Measurements from ENCODE around the gene IPPK. TPM values are rescaled to one million over a fixed set of nuclear protein-coding genes. Genes with fewer than 3 reads are reported as not detected.

The IPPK gene
- total RNA-seq, 1 experiment from 2014 or later, result 15.4 TPM

DNA sequence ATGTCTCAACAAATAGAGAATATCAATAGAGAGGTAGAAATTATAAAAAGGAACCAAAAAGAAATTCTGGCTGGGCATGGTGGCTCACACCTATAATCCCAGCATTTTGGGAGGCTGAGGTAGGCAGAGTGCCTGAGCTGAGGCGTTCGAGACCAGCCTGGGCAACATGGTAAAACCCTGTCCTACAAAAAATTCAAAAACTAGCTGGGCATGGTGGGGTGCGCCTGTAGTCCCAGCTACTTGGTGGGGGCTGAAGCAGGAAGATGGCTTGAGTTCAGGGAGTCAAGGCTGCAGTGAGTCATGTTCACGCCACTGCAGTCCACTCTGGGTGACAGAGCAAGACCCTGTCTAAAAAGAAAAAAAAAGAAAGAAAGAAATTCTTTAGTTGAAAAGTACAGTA is 24.9 kb downstream of the IPPK start:
- ChIA-PET CTCF (no interaction called here), POLR2A (no interaction called here), RAD21 (ENCODE audit: low non-redundant PET in 1 of 2, low total read pairs in 2 of 2, uncharacterized antibody in 2 of 2, unreplicated experiment in 2 of 2) (no interaction called here)
- Histone ChIP-seq H3K9me2 (ENCODE audit: insufficient read depth) (no peaks in the 10 kb centered on the region), H2AFZ (ENCODE audit: low read depth, low read length, poor library complexity, severe bottlenecking) (no peak overlapping the region), H3K27me3 (ENCODE audit: insufficient read depth, low read length) (no peaks in the 10 kb centered on the region), H3K79me2 (ENCODE audit: insufficient read depth, low read length) (0 out of 2 replicates have a peak, but pooled peaks cover 6% of the 10 kb centered on the region), H3K27ac (ENCODE audit: low read depth, low read length) (no peak overlapping the region), H3K4me2 (ENCODE audit: low read length) (no peak overlapping the region), H3K9ac (ENCODE audit: low read length) (no peak overlapping the region), H3K36me3 (ENCODE audit: control insufficient read depth in 1 of 2, insufficient read depth in 2 of 2, low read length in 2 of 2) (peaks cover 20 to 38% of the 10 kb centered on the region in 2 experiments; a peak in 3 of 4 replicates), H4K20me1 (ENCODE audit: insufficient read depth) (no peaks in the 10 kb centered on the region), H3K4me1 (ENCODE audit: control insufficient read depth in 1 of 2, insufficient read depth in 2 of 2, low read length in 2 of 2) (no peaks in the 10 kb centered on the region), H3K9me3 (ENCODE audit: control insufficient read depth in 1 of 2, insufficient read depth in 1 of 2, low read depth in 1 of 2, low read length in 2 of 2) (no peaks in the 10 kb centered on the region), H3K4me3 (replicated peaks in 1 of 2; ENCODE audit: low read depth in 1 of 2, low read length in 2 of 2) (no peak overlapping the region)
- intact Hi-C loops (cut with micrococcal nuclease), result no loop called here
- ATAC-seq (no peak), DNase-seq (ENCODE audit: low read depth, low spot score) (no peak)
- no TSS peak for BruUV-seq (replicated peaks)
- TF ChIP-seq, protein P1, sequence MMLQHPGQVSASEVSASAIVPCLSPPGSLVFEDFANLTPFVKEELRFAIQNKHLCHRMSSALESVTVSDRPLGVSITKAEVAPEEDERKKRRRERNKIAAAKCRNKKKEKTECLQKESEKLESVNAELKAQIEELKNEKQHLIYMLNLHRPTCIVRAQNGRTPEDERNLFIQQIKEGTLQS (IDR thresholded peaks at IDR 0.05), result no peak
- TF ChIP-seq TCF7L2 (IDR thresholded peaks at IDR 0.05; ENCODE audit: borderline replicate concordance, extremely low read depth, insufficient read depth, insufficient read length) (no peak), POLR2A (IDR thresholded peaks at IDR 0.05; ENCODE audit: borderline replicate concordance, extremely low read depth, insufficient read depth, insufficient read length) (no peak), FOSL1 (IDR thresholded peaks at IDR 0.05; ENCODE audit: low read depth) (no peak), CEBPB (IDR thresholded peaks at IDR 0.05; ENCODE audit: low read depth) (no peak), ELF1 (IDR thresholded peaks at IDR 0.05; ENCODE audit: borderline replicate concordance, low read depth) (no peak), CBX3 (IDR thresholded peaks at IDR 0.05; ENCODE audit: low read depth) (no peak), EZH2phosphoT487 (IDR thresholded peaks at IDR 0.05; ENCODE audit: borderline replicate concordance) (no peak), SRF (IDR thresholded peaks at IDR 0.05; ENCODE audit: low read depth) (no peak), YY1 (IDR thresholded peaks at IDR 0.05; ENCODE audit: extremely low read depth, insufficient replicate concordance, low read depth, low read length) (no peak), SIN3A (IDR thresholded peaks at IDR 0.05; ENCODE audit: low read depth) (no peak)
- TF ChIP-seq, protein P2, sequence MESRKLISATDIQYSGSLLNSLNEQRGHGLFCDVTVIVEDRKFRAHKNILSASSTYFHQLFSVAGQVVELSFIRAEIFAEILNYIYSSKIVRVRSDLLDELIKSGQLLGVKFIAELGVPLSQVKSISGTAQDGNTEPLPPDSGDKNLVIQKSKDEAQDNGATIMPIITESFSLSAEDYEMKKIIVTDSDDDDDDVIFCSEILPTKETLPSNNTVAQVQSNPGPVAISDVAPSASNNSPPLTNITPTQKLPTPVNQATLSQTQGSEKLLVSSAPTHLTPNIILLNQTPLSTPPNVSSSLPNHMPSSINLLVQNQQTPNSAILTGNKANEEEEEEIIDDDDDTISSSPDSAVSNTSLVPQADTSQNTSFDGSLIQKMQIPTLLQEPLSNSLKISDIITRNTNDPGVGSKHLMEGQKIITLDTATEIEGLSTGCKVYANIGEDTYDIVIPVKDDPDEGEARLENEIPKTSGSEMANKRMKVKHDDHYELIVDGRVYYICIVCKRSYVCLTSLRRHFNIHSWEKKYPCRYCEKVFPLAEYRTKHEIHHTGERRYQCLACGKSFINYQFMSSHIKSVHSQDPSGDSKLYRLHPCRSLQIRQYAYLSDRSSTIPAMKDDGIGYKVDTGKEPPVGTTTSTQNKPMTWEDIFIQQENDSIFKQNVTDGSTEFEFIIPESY (IDR thresholded peaks at IDR 0.05; ENCODE audit: extremely low read depth, insufficient replicate concordance, low read length), result no peak
- TF ChIP-seq, protein P3, sequence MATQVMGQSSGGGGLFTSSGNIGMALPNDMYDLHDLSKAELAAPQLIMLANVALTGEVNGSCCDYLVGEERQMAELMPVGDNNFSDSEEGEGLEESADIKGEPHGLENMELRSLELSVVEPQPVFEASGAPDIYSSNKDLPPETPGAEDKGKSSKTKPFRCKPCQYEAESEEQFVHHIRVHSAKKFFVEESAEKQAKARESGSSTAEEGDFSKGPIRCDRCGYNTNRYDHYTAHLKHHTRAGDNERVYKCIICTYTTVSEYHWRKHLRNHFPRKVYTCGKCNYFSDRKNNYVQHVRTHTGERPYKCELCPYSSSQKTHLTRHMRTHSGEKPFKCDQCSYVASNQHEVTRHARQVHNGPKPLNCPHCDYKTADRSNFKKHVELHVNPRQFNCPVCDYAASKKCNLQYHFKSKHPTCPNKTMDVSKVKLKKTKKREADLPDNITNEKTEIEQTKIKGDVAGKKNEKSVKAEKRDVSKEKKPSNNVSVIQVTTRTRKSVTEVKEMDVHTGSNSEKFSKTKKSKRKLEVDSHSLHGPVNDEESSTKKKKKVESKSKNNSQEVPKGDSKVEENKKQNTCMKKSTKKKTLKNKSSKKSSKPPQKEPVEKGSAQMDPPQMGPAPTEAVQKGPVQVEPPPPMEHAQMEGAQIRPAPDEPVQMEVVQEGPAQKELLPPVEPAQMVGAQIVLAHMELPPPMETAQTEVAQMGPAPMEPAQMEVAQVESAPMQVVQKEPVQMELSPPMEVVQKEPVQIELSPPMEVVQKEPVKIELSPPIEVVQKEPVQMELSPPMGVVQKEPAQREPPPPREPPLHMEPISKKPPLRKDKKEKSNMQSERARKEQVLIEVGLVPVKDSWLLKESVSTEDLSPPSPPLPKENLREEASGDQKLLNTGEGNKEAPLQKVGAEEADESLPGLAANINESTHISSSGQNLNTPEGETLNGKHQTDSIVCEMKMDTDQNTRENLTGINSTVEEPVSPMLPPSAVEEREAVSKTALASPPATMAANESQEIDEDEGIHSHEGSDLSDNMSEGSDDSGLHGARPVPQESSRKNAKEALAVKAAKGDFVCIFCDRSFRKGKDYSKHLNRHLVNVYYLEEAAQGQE (IDR thresholded peaks at IDR 0.05; ENCODE audit: low read depth), result no peak

Measured in HCT116 (cell line).